Pancreas (tissue), 10 donors: ENCODE results near the gene OPN1SW. TPM values are rescaled to one million over a fixed set of nuclear protein-coding genes. Genes with fewer than 3 reads are reported as not detected.
A peak's percentile ranks its signal among the peaks of the same experiment; 100 is the strongest.

Experiments used
- ATAC-seq, 4 donors: fragments of 200-7000 bp; cut with Tn5 transposase; one replicate each; pipeline versions ENCODE4 v1.8.0 to v1.9.1; 2020; ENCODE audit warnings: mild to moderate bottlenecking in 4 of 4, moderate library complexity in 4 of 4
- DNase-seq, 6 donors: peaks; one replicate each; pipeline ENCODE4 v3.0.0-alpha.2; 2020
- FAIRE-seq: peaks from 2 replicates; lab custom pipeline; 2012; peaks lifted over from hg19 to GRCh38; lab: Jason Lieb, UNC
- H3K27ac ChIP-seq, 4 donors: fragments of 200-600 bp; sonication (generic); 1 replicate in 3 of 4; 2 replicates in 1 of 4; pipeline versions ENCODE4 v1.5.0 to v1.8.0; 2020
- H3K27me3 ChIP-seq, 4 donors: fragments of 200-600 bp; one replicate each; pipeline ENCODE4 v1.8.0; 2021
- H3K36me3 ChIP-seq, 3 donors: fragments of 200-600 bp; sonication (generic) in 1 of 3; one replicate each; pipeline versions ENCODE4 v1.5.0 to v1.8.0; 2020 to 2021
- H3K4me1 ChIP-seq, 3 donors: fragments of 200-600 bp; one replicate each; pipeline ENCODE4 v1.8.0; 2021
- H3K4me3 ChIP-seq, 4 donors: fragments of 200-600 bp; sonication (generic) in 2 of 4; one replicate each; pipeline versions ENCODE4 v1.5.0 to v1.8.0; 2020 to 2021
- H3K9me3 ChIP-seq, 4 donors: fragments of 200-600 bp; one replicate each; pipeline ENCODE4 v1.8.0; 2021
- WGBS, 2 donors: extraction: QIAGEN DNeasy Blood & Tissue Kit; methylation state at CpG; one replicate each; pipeline ENCODE4 v1.1.7; 2013; 5-methylcytosine and 5-hydroxymethylcytosine counted together
- intact Hi-C, 3 donors: fragments of 100-400 bp; cut with DNase I; formaldehyde crosslinking; loops; one replicate each; pipeline versions ENCODE4 v1.11.1 to v1.14.2; 2022
- polyA plus RNA-seq, 2 donors: library from polyadenylated mRNA; stranded (reverse); fragments of 200-250 nt; gene quantifications; one replicate each; pipeline ENCODE4 v1.2.3, GENCODE V29; 2013
- total RNA-seq, 6 donors: library from RNA; stranded (reverse); fragmentation: NEBNext Ultra II Directional in 4 of 6; extraction: Animal tissue kit (Norgen Biotek cat#: 25700) in 4 of 6; gene quantifications; one replicate each; pipeline versions ENCODE4 v1.2.1 to v1.2.4, GENCODE V29; 2021 to 2023
- TF ChIP-seq, protein P1 (sequence below), 4 donors: fragments of 200-600 bp; sonication (generic) in 3 of 4; IDR thresholded peaks; one replicate each; pipeline versions ENCODE4 v1.5.0 to v1.8.0; 2021; ENCODE audit warnings: antibody characterized with exemption in 4 of 4
- donor health status: healthy with polysubstance abuse.
- donor health status: DM: no; HTN: no; CAD: no; lungs with moderate emphysema.
- donor health status: DM: no; HTN: no; CAD: no.
- donor health status: control.
- donor health status: control.
- donor health status: Bipolar disorder and iron deficiency.
- donor health status: DM: yes; HTN: yes; CAD: no.
- donor health status: DM: no; HTN: no; CAD: no.
- donor health status: DM: no; HTN: no; CAD: no.
- donor health status: DM: yes; HTN: yes; CAD: no.

The OPN1SW gene
- total and polyA plus RNA-seq, 8 donors = not detected

DNA sequence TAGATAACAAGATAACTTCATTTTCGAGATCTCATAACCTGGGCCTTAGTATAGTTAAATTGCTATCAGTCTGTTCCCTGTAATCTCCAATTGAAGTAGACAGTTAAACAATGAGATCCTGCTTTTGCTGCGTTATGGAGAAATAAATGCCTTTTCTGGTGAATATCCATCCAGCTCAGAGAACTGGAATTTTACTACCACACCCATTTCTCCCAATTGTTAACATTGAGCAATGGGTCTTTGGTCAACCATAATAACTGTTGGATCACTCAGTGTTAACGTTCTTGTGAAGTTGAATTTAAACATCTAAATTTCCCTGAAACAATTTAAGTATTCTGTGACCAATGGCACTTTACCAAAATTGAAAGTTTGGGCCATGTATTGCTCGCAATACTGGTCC is 33.4 kb downstream of the OPN1SW start:
- WGBS, 2 donors = 43 to 47% methylated on average over 4 of the region's 4 CpGs
- DNase-seq (no peak), FAIRE-seq (no peak), ATAC-seq (no peak)
- H3K4me3 ChIP-seq = no peak overlapping the region
- TF ChIP-seq, protein P1, sequence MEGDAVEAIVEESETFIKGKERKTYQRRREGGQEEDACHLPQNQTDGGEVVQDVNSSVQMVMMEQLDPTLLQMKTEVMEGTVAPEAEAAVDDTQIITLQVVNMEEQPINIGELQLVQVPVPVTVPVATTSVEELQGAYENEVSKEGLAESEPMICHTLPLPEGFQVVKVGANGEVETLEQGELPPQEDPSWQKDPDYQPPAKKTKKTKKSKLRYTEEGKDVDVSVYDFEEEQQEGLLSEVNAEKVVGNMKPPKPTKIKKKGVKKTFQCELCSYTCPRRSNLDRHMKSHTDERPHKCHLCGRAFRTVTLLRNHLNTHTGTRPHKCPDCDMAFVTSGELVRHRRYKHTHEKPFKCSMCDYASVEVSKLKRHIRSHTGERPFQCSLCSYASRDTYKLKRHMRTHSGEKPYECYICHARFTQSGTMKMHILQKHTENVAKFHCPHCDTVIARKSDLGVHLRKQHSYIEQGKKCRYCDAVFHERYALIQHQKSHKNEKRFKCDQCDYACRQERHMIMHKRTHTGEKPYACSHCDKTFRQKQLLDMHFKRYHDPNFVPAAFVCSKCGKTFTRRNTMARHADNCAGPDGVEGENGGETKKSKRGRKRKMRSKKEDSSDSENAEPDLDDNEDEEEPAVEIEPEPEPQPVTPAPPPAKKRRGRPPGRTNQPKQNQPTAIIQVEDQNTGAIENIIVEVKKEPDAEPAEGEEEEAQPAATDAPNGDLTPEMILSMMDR (IDR thresholded peaks at IDR 0.05) = no peak
- no peaks in the 10 kb centered on the region for H3K27me3 ChIP-seq
- peaks cover 17 to 41% (median 19%) of the 10 kb centered on the region in 3 donors for H3K4me1 ChIP-seq
- H3K27ac ChIP-seq = no peak overlapping the region
- H3K36me3 ChIP-seq = no peaks in the 10 kb centered on the region
- intact Hi-C loops = no loop called here
- H3K9me3 ChIP-seq = no peaks in the 10 kb centered on the region

DNA sequence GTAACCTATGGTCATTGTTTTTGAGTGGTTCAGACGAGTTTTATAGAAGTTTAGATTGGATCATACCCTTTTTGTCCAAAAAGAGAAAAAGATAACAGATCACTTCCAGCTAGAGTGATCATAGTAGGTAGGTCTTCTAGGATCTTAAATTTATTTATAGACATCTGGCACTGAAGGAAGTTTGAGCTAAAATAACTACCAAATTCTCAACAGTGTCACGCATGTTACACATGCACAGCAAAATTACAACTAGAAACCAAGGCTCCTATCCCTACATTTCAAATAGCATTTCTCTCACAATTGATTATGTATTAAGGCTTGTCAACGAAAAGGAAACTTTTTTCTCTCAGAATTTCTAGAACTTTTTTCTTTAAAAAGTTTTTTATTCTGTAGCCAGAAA is 34.1 kb downstream of the OPN1SW start:
- Histone ChIP-seq H3K9me3 (no peaks in the 10 kb centered on the region), H3K4me1 (peaks cover 12 to 39% (median 19%) of the 10 kb centered on the region in 3 donors), H3K36me3 (no peaks in the 10 kb centered on the region), H3K27ac (no peak overlapping the region), H3K4me3 (peak overlapping the region in 1 of 4 donors; percentile 98), H3K27me3 (no peaks in the 10 kb centered on the region)
- FAIRE-seq (no peak), ATAC-seq (no peak), DNase-seq (no peak)
- intact Hi-C loops = no loop called here
- WGBS, 2 donors = 38 to 40% methylated on average over 3 of the region's 3 CpGs
- TF ChIP-seq, protein P1 (IDR thresholded peaks at IDR 0.05) = no peak

DNA sequence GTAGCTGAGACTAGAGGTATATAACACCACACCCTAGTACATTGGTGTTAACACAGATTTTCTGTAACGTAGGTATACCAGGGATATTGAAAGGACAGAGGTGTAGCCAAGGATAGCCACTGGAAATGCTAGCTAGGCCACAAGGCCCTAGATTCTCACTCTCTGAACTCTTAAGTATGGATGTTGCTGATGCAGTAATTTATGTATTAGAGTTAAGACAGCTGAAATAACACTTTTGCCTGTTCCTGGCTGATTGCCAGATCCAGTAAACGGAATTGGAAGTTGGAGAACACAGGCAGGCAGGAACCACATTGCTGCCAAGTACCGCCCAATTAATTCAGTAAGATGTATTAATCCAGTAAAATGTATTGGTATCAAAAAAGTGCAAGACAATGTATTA is 34.6 kb downstream of the OPN1SW start:
- no peaks in the 10 kb centered on the region for H3K36me3 ChIP-seq
- no peak overlapping the region for H3K27ac ChIP-seq
- 27 to 29% methylated on average over 3 of the region's 3 CpGs for whole genome bisulfite sequencing, 2 donors
- no peaks in the 10 kb centered on the region for H3K27me3 ChIP-seq
- DNase-seq (no peak), FAIRE-seq (no peak), ATAC-seq (no peak)
- no peaks in the 10 kb centered on the region for H3K9me3 ChIP-seq
- intact Hi-C loops = no loop called here
- TF ChIP-seq, protein P1 (IDR thresholded peaks at IDR 0.05) = no peak
- H3K4me1 ChIP-seq = peaks cover 12 to 39% (median 18%) of the 10 kb centered on the region in 3 donors
- H3K4me3 ChIP-seq = peak overlapping the region in 1 of 4 donors; percentile 98

DNA sequence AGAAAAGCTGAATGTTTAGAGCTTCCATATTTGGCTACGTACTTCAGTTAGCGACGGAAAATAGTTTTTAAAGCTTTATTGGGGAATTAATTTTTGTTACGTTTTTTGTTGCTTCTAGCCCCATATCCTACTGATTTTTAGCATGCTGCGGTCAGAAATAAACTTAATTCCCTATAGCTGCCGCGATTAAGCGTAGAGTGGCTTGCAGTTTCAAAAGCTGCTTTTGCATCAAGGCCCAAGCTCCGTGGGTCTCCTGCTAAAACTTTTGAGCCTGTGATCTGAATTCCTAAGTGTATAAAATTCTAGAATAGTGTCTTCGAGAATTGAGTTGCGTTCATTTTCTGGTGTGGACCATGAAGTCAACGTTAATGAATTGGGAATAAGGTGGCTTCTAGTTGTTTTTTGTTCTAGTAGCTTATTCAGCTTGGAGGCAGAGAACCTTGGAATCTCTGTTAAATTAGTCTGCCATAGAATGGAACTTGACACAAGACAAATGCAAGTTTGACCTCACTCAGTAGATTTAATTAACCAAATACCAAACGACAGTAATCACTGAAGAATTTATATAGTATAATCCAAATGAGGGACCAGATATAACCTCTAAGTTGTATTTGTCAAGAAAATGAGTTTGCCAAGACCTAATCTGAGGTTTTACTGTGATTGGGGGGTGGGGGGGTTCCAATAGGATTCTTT is 35.5 kb downstream of the OPN1SW start:
- Histone ChIP-seq H3K4me3 (peak overlapping the region; percentile 94 to 100 (median 98)), H3K9me3 (no peaks in the 10 kb centered on the region), H3K27ac (peak overlapping the region; percentile 73 to 92 (median 86)), H3K27me3 (no peaks in the 10 kb centered on the region), H3K4me1 (peaks cover 10 to 31% (median 12%) of the 10 kb centered on the region in 3 donors), H3K36me3 (no peaks in the 10 kb centered on the region)
- 3% methylated on average over 13 of the region's 13 CpGs for WGBS, 2 donors
- TF ChIP-seq, protein P1 (IDR thresholded peaks at IDR 0.05) = no peak
- intact Hi-C loops = no loop called here
- DNase-seq (no peak), FAIRE-seq (no peak), ATAC-seq (no peak)
